ENCODE results near the gene PDZD7.

GRCh38 chr10:101040061-101040460, 9.1 kb upstream of the PDZD7 start:
- TF ChIP-seq, protein P1, sequence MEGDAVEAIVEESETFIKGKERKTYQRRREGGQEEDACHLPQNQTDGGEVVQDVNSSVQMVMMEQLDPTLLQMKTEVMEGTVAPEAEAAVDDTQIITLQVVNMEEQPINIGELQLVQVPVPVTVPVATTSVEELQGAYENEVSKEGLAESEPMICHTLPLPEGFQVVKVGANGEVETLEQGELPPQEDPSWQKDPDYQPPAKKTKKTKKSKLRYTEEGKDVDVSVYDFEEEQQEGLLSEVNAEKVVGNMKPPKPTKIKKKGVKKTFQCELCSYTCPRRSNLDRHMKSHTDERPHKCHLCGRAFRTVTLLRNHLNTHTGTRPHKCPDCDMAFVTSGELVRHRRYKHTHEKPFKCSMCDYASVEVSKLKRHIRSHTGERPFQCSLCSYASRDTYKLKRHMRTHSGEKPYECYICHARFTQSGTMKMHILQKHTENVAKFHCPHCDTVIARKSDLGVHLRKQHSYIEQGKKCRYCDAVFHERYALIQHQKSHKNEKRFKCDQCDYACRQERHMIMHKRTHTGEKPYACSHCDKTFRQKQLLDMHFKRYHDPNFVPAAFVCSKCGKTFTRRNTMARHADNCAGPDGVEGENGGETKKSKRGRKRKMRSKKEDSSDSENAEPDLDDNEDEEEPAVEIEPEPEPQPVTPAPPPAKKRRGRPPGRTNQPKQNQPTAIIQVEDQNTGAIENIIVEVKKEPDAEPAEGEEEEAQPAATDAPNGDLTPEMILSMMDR (IDR thresholded peaks at IDR 0.05; ENCODE audit: low read depth, low read length, poor library complexity, severe bottlenecking) = no peak
- TF ChIP-seq EZH2phosphoT487 (IDR thresholded peaks at IDR 0.05; ENCODE audit: borderline replicate concordance, low read length) = no peak
